ENCODE data around the gene AP2A2. TPM values are rescaled to one million over a fixed set of nuclear protein-coding genes. Genes with fewer than 3 reads are reported as not detected.

Gene AP2A2
- polyA plus RNA-seq, 1 experiment: 76.5 TPM

GRCh38 chr11:1031121-1031899, 105.6 kb downstream of the AP2A2 start:
- Histone ChIP-seq H3K4me3 (ENCODE audit: low read depth, low read length) (no peak overlapping the region), H3K27me3 (ENCODE audit: control insufficient read depth, insufficient read depth, low read length) (no peaks in the 10 kb centered on the region; the same call in 1 of the 2 replicates), H3K36me3 (ENCODE audit: control insufficient read depth, insufficient read depth, low read length) (no peaks in the 10 kb centered on the region)
- DNase-seq (ENCODE audit: low read depth): no peak
- TF ChIP-seq CTCF (IDR thresholded peaks at IDR 0.05; ENCODE audit: insufficient read depth, low read depth, low read length): no peak
- ChIA-PET CTCF (no interaction called here), POLR2A (no interaction called here)

- ChIA-PET CTCF (no interaction called here), POLR2A (no interaction called here)
- no peak for TF ChIP-seq CTCF (IDR thresholded peaks at IDR 0.05; ENCODE audit: insufficient read depth, low read depth, low read length)
- Histone ChIP-seq H3K4me3 (ENCODE audit: low read depth, low read length) (no peak overlapping the region), H3K27me3 (ENCODE audit: control insufficient read depth, insufficient read depth, low read length) (no peaks in the 10 kb centered on the region; the same call in 1 of the 2 replicates), H3K36me3 (ENCODE audit: control insufficient read depth, insufficient read depth, low read length) (no peaks in the 10 kb centered on the region)
- no peak for DNase-seq (ENCODE audit: low read depth)
These were observed 106.7 kb downstream of the AP2A2 start for GRCh38 chr11:1032310-1032891.

- Histone ChIP-seq H3K4me3 (ENCODE audit: low read depth, low read length) (no peak overlapping the region), H3K27me3 (ENCODE audit: control insufficient read depth, insufficient read depth, low read length) (no peaks in the 10 kb centered on the region; the same call in 1 of the 2 replicates), H3K36me3 (ENCODE audit: control insufficient read depth, insufficient read depth, low read length) (no peaks in the 10 kb centered on the region)
- DNase-seq (ENCODE audit: low read depth): no peak
- ChIA-PET POLR2A (no interaction called here), CTCF (no interaction called here)
- TF ChIP-seq CTCF (IDR thresholded peaks at IDR 0.05; ENCODE audit: insufficient read depth, low read depth, low read length): no peak
These were observed 107.5 kb downstream of the AP2A2 start for GRCh38 chr11:1033016-1033798.

- DNase-seq (ENCODE audit: low read depth): no peak
- no peaks in the 10 kb centered on the region; the same call in 1 of the 2 replicates for H3K27me3 ChIP-seq (ENCODE audit: control insufficient read depth, insufficient read depth, low read length)
- no peak for TF ChIP-seq CTCF (IDR thresholded peaks at IDR 0.05; ENCODE audit: insufficient read depth, low read depth, low read length)
- POLR2A ChIA-PET: no interaction called here
- H3K36me3 ChIP-seq (ENCODE audit: control insufficient read depth, insufficient read depth, low read length): no peaks in the 10 kb centered on the region
- H3K4me3 ChIP-seq (ENCODE audit: low read depth, low read length): no peak overlapping the region
- CTCF ChIA-PET: no interaction called here
These were observed 108.3 kb downstream of the AP2A2 start for GRCh38 chr11:1034001-1034400.

All from BJ (cell line).